HG03196 (cell line): ENCODE data around the gene CTBP2.

Experiments used
- ATAC-seq: cut with Tn5 transposase; IDR thresholded peaks from one replicate; pipeline ENCODE4 v1.9.1; 2021; ENCODE audit not compliant: unreplicated experiment

The CTBP2 gene

GRCh38 chr10:125147971-125148439 is 12.4 kb downstream of the CTBP2 start:
- no peak for ATAC-seq

- no peak for ATAC-seq
Measured at GRCh38 chr10:125146791-125147579, 13.4 kb downstream of the CTBP2 start.

- no peak for ATAC-seq
Measured at GRCh38 chr10:125145636-125146035, 14.7 kb downstream of the CTBP2 start.

- no peak for ATAC-seq
Measured at GRCh38 chr10:125144693-125145623, 15.4 kb downstream of the CTBP2 start.

- no peak for ATAC-seq
Measured at GRCh38 chr10:125144206-125144605, 16.2 kb downstream of the CTBP2 start.

GRCh38 chr10:125142946-125143345 is 17.4 kb downstream of the CTBP2 start:
- ATAC-seq, result no peak

GRCh38 chr10:125141860-125142484 is 18.4 kb downstream of the CTBP2 start:
- no peak for ATAC-seq

- no peak for ATAC-seq
Measured at GRCh38 chr10:125141150-125141859, 19.1 kb downstream of the CTBP2 start.

GRCh38 chr10:125140151-125140550 is 20.2 kb downstream of the CTBP2 start:
- no peak for ATAC-seq

GRCh38 chr10:125137601-125138438 is 22.5 kb downstream of the CTBP2 start:
- no peak for ATAC-seq

GRCh38 chr10:125136087-125136486 is 24.3 kb downstream of the CTBP2 start:
- no peak for ATAC-seq

- no peak for ATAC-seq
Measured at GRCh38 chr10:125135771-125136035, 24.7 kb downstream of the CTBP2 start.

- no peak for ATAC-seq
Measured at GRCh38 chr10:125134916-125135770, 25.2 kb downstream of the CTBP2 start.

- ATAC-seq, result no peak
Measured at GRCh38 chr10:125134483-125134848, 25.9 kb downstream of the CTBP2 start.

- ATAC-seq, result no peak
Measured at GRCh38 chr10:125133696-125134482, 26.5 kb downstream of the CTBP2 start.

GRCh38 chr10:125132344-125132743 is 28.0 kb downstream of the CTBP2 start:
- ATAC-seq, result no peak

GRCh38 chr10:125130916-125131315 is 29.4 kb downstream of the CTBP2 start:
- no peak for ATAC-seq

GRCh38 chr10:125130260-125130659 is 30.1 kb downstream of the CTBP2 start:
- ATAC-seq, result no peak

- ATAC-seq, result no peak
Measured at GRCh38 chr10:125129076-125129458, 31.3 kb downstream of the CTBP2 start.
